HG02870 (cell line): Measurements from ENCODE around the gene ZNF160.

Source experiments
- ATAC-seq: cut with Tn5 transposase; IDR thresholded peaks from one replicate; pipeline ENCODE4 v1.9.1; 2021; ENCODE audit warnings: mild to moderate bottlenecking, moderate library complexity; ENCODE audit not compliant: unreplicated experiment

ZNF160 gene

GRCh38 chr19:53019684-53020083 lies 83.5 kb downstream of the ZNF160 start:
- no peak for ATAC-seq
